SK-N-SH (cell line): Measurements from ENCODE around the gene CA4. TPM values are rescaled to one million over a fixed set of nuclear protein-coding genes. Genes with fewer than 3 reads are reported as not detected.

Experiments used
- CTCF ChIA-PET: fragments of 300-600, 350-600 bp; formaldehyde crosslinking; extraction: SDS; loops from one replicate; lab custom pipeline; 2021; lab: Yijun Ruan, JAX
- POLR2A ChIA-PET: fragments of 350-600 bp; sonication (Branson Sonifier 250); formaldehyde crosslinking; extraction: SDS; loops from one replicate; lab custom pipeline; 2020; ENCODE audit warnings: antibody characterized with exemption, inconsistent platforms; lab: Yijun Ruan, JAX
- DNase-seq: peaks from one replicate; pipeline ENCODE4 v3.0.0; 2012
- H2AFZ ChIP-seq: fragments of 200-600 bp; sonication (generic); 2 replicates; pipeline ENCODE4 v1.8.1; 2016; ENCODE audit warnings: antibody characterized with exemption, mild to moderate bottlenecking, low read depth
- H3F3A ChIP-seq: fragments of 200-600 bp; sonication (generic); replicated peaks from 2 replicates; pipeline ENCODE3; 2016; ENCODE audit warnings: antibody characterized with exemption, mild to moderate bottlenecking; ENCODE audit not compliant: insufficient read depth
- H3K27ac ChIP-seq, 2 experiments: fragments of 200-500 bp in 1 of 2; fragments of 200-600 bp in 1 of 2; sonication (Bioruptor generic) in 1 of 2; sonication (generic), shearing (Covaris generic) in 1 of 2; 2 replicates each; pipeline versions ENCODE4 v1.5.1 to v1.6.1; 2014 to 2016; ENCODE audit warnings: low read depth in 2 of 2, inconsistent platforms in 1 of 2, low read length in 1 of 2, mild to moderate bottlenecking in 1 of 2, mixed read lengths in 1 of 2
- H3K27me3 ChIP-seq: fragments of 200-600 bp; sonication (generic), shearing (Covaris generic); 2 replicates; pipeline ENCODE4 v1.6.1; 2016; ENCODE audit warnings: mixed run types; ENCODE audit not compliant: insufficient read depth
- H3K36me3 ChIP-seq, 2 experiments: fragments of 200-500 bp in 1 of 2; fragments of 200-600 bp in 1 of 2; sonication (Bioruptor generic) in 1 of 2; sonication (generic) in 1 of 2; replicated peaks in 1 of 2; 2 replicates each; pipeline versions ENCODE3 to v1.5.1; 2014 to 2016; ENCODE audit warnings: low read length in 1 of 2, mild to moderate bottlenecking in 1 of 2; ENCODE audit not compliant: insufficient read depth in 2 of 2, control insufficient read depth in 1 of 2
- H3K4me1 ChIP-seq, 2 experiments: fragments of 200-500 bp in 1 of 2; fragments of 200-600 bp in 1 of 2; sonication (Bioruptor generic) in 1 of 2; sonication (generic), shearing (Covaris generic) in 1 of 2; 2 replicates each; pipeline versions ENCODE4 v1.5.1 to v1.6.1; 2014 to 2016; ENCODE audit warnings: low read depth in 1 of 2, low read length in 1 of 2, mixed run types in 1 of 2; ENCODE audit not compliant: insufficient read depth in 2 of 2, control insufficient read depth in 1 of 2
- H3K4me2 ChIP-seq: fragments of 200-600 bp; sonication (generic), shearing (Covaris generic); 2 replicates; pipeline ENCODE4 v1.6.1; 2017; ENCODE audit warnings: mixed run types
- H3K4me3 ChIP-seq, 2 experiments: fragments of 200-500 bp in 1 of 2; fragments of 200-600 bp in 1 of 2; sonication (Bioruptor generic) in 1 of 2; sonication (generic), shearing (Covaris generic) in 1 of 2; 2 replicates each; pipeline versions ENCODE4 v1.5.1 to v1.8.1; 2014 to 2016; ENCODE audit warnings: low read depth in 2 of 2, inconsistent platforms in 1 of 2, low read length in 1 of 2, mild to moderate bottlenecking in 1 of 2, mixed read lengths in 1 of 2, moderate library complexity in 1 of 2
- H3K79me2 ChIP-seq: fragments of 200-600 bp; sonication (generic); 2 replicates; pipeline ENCODE4 v1.8.1; 2017; ENCODE audit warnings: mild to moderate bottlenecking; ENCODE audit not compliant: insufficient read depth
- H3K9ac ChIP-seq: fragments of 200-600 bp; sonication (generic); 2 replicates; pipeline ENCODE4 v1.6.1; 2017; ENCODE audit warnings: mixed run types
- H3K9me2 ChIP-seq: fragments of 200-600 bp; sonication (generic); 2 replicates; pipeline ENCODE4 v1.6.1; 2017; ENCODE audit warnings: mixed run types
- H3K9me3 ChIP-seq: fragments of 200-600 bp; sonication (generic); 2 replicates; pipeline ENCODE4 v1.6.1; 2017; ENCODE audit warnings: mixed run types, mild to moderate bottlenecking, moderate library complexity
- H4K20me1 ChIP-seq: fragments of 200-600 bp; sonication (generic); 2 replicates; pipeline ENCODE4 v1.6.1; 2017; ENCODE audit warnings: mild to moderate bottlenecking, mixed run types; ENCODE audit not compliant: insufficient read depth
- CHD2 ChIP-seq: fragments of 150-350 bp; IDR thresholded peaks from 2 replicates; pipeline ENCODE4 v1.6.1; 2018; ENCODE audit warnings: low read length; ENCODE audit not compliant: partially characterized antibody
- ELF1 ChIP-seq: IDR thresholded peaks from 2 replicates; pipeline ENCODE4 v1.4.0; 2012
- EZH2phosphoT487 ChIP-seq: fragments of 200-600 bp; sonication (generic); IDR thresholded peaks from 2 replicates; pipeline ENCODE4 v1.6.1; 2017; ENCODE audit warnings: low read depth, mixed run types, mild to moderate bottlenecking, antibody characterized with exemption, moderate library complexity, borderline replicate concordance
- GATA2 ChIP-seq: sonication (generic); formaldehyde crosslinking; IDR thresholded peaks from 2 replicates; pipeline ENCODE4 v1.5.0; 2020; ENCODE audit warnings: mild to moderate bottlenecking, missing genetic modification reagents
- MAX ChIP-seq: IDR thresholded peaks from 2 replicates; pipeline ENCODE4 v1.4.0; 2012; ENCODE audit warnings: low read depth
- MEF2A ChIP-seq: IDR thresholded peaks from 2 replicates; pipeline ENCODE4 v1.4.0; 2012; ENCODE audit warnings: low read depth, borderline replicate concordance
- MXI1 ChIP-seq: IDR thresholded peaks from 2 replicates; pipeline ENCODE4 v1.6.1; 2012; ENCODE audit warnings: mild to moderate bottlenecking, low read depth, low read length, improper control_type of control experiment
- NFIC ChIP-seq: IDR thresholded peaks from 2 replicates; pipeline ENCODE4 v1.4.0; 2012; ENCODE audit warnings: borderline replicate concordance
- RAD21 ChIP-seq: IDR thresholded peaks from 2 replicates; pipeline ENCODE4 v1.6.1; 2012; ENCODE audit warnings: mild to moderate bottlenecking, low read length
- RXRA ChIP-seq: IDR thresholded peaks from 2 replicates; pipeline ENCODE4 v1.4.0; 2012; ENCODE audit warnings: low read depth, mild to moderate bottlenecking, borderline replicate concordance
- SIN3A ChIP-seq: IDR thresholded peaks from 2 replicates; pipeline ENCODE4 v1.6.1; 2012; ENCODE audit warnings: low read depth, mild to moderate bottlenecking, low read length, moderate library complexity, borderline replicate concordance
- TAF1 ChIP-seq: IDR thresholded peaks from 2 replicates; pipeline ENCODE4 v1.6.1; 2012; ENCODE audit warnings: low read depth, mild to moderate bottlenecking, low read length, moderate library complexity, borderline replicate concordance
- TCF12 ChIP-seq: IDR thresholded peaks from 2 replicates; pipeline ENCODE4 v1.4.0; 2012
- ZBTB33 ChIP-seq: IDR thresholded peaks from 2 replicates; pipeline ENCODE4 v1.4.0; 2012; ENCODE audit warnings: low read depth, borderline replicate concordance
- WGBS: methylation state at CpG from one replicate; pipeline ENCODE4 v1.1.6; 2017; ENCODE audit warnings: low lambda C conversion rate; 5-methylcytosine and 5-hydroxymethylcytosine counted together
- polyA plus RNA-seq, 3 experiments: library from polyadenylated mRNA; depleted of rRNA; stranded (reverse); fragments of >200 nt; gene quantifications; 2 replicates each; pipeline ENCODE4 v1.2.3, GENCODE V29; 2012
- TF ChIP-seq, protein P1 (sequence below): IDR thresholded peaks from 2 replicates; pipeline ENCODE4 v1.4.0; 2012; ENCODE audit warnings: low read depth, borderline replicate concordance
- TF ChIP-seq, protein P2 (sequence below): fragments of 200-600 bp; sonication (generic); IDR thresholded peaks from 2 replicates; pipeline ENCODE4 v1.6.1; 2017; ENCODE audit warnings: antibody characterized with exemption, mild to moderate bottlenecking, moderate library complexity
- TF ChIP-seq, protein P3 (sequence below): IDR thresholded peaks from 2 replicates; pipeline ENCODE4; 2012

The CA4 gene
- polyA plus RNA-seq, 1 of the 3 experiments (the other 2 are of a cell fraction): 0.21 TPM

DNA sequence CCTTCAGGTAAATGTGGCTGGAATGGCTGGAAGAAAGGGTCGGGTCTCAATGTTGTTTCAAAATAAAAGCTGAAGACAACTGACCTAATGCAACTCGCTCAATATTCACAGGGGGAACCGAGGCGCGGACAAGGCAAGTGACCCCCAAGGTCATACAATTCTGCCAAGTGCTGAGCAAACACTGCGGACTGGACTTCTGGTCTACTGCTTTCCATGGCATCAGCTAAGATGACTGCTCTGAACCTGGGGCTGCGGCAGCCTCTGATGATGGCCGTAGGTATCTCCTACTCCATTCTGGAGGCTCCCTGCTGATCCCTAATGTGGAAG, 21.9 kb downstream of the CA4 start:
- peaks cover 8% of the 10 kb centered on the region for H3F3A ChIP-seq
- no peak for DNase-seq
- 88% methylated on average over 8 of the region's 8 CpGs for WGBS
- POLR2A ChIA-PET: no interaction called here
- peaks cover 3 to 7% of the 10 kb centered on the region in 2 experiments; a peak in 2 of 4 replicates for H3K4me1 ChIP-seq
- no peak overlapping the region for H3K4me3 ChIP-seq
- H3K9me2 ChIP-seq: no peaks in the 10 kb centered on the region
- H3K9me3 ChIP-seq: no peaks in the 10 kb centered on the region
- no peak overlapping the region for H3K27ac ChIP-seq
- no peaks in the 10 kb centered on the region for H3K27me3 ChIP-seq
- H3K36me3 ChIP-seq: peaks cover 1% of the 10 kb centered on the region in 2 experiments
- H4K20me1 ChIP-seq: no peaks in the 10 kb centered on the region
- H3K4me2 ChIP-seq: no peak overlapping the region
- H2AFZ ChIP-seq: no peak overlapping the region
- no peaks in the 10 kb centered on the region for H3K79me2 ChIP-seq
- no peak for TF ChIP-seq TCF12
- TF ChIP-seq ELF1: no peak
- TF ChIP-seq MAX: no peak
- TF ChIP-seq, protein P1, sequence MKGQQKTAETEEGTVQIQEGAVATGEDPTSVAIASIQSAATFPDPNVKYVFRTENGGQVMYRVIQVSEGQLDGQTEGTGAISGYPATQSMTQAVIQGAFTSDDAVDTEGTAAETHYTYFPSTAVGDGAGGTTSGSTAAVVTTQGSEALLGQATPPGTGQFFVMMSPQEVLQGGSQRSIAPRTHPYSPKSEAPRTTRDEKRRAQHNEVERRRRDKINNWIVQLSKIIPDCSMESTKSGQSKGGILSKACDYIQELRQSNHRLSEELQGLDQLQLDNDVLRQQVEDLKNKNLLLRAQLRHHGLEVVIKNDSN: no peak
- TF ChIP-seq NFIC: no peak
- TF ChIP-seq RXRA: no peak
- TF ChIP-seq, protein P2, sequence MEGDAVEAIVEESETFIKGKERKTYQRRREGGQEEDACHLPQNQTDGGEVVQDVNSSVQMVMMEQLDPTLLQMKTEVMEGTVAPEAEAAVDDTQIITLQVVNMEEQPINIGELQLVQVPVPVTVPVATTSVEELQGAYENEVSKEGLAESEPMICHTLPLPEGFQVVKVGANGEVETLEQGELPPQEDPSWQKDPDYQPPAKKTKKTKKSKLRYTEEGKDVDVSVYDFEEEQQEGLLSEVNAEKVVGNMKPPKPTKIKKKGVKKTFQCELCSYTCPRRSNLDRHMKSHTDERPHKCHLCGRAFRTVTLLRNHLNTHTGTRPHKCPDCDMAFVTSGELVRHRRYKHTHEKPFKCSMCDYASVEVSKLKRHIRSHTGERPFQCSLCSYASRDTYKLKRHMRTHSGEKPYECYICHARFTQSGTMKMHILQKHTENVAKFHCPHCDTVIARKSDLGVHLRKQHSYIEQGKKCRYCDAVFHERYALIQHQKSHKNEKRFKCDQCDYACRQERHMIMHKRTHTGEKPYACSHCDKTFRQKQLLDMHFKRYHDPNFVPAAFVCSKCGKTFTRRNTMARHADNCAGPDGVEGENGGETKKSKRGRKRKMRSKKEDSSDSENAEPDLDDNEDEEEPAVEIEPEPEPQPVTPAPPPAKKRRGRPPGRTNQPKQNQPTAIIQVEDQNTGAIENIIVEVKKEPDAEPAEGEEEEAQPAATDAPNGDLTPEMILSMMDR: no peak
- no peak for TF ChIP-seq ZBTB33
- no peak overlapping the region for H3K9ac ChIP-seq
- CTCF ChIA-PET: interaction anchor here (1.0 to 3.3 kb wide), 8 partner anchors 9 to 265 kb away, joined by 3 to 19 read pairs (median 3); partner anchors contain the start of gene CA4

DNA sequence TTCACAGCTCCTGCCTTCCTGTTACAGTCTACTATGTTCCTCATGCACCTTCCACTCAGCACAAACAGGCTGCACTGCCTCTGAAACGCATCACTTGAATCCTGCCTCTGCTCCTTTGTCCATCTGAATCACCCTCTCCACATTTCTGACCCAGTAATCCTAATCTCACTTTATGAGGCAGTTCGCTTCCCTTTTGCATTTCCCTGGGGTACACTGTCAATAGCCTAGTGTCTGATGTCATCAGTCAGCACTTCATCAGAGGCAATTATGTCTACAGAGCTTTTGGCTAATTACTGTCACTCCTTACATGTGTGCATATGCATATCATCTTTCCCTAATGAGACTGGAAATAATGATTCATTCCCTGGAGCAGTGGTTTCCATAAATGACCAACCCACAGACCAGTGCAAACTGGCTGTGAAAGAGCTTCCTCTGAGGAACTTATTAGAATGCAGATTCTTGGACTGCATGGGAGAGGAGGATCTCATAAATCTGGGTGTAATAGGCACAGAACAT, 23.6 kb downstream of the CA4 start:
- Histone ChIP-seq H3K9me3 (no peaks in the 10 kb centered on the region), H3K27me3 (no peaks in the 10 kb centered on the region), H3K9ac (no peak overlapping the region), H3K9me2 (no peaks in the 10 kb centered on the region), H3K4me2 (no peak overlapping the region), H3K36me3 (peaks cover 7 to 12% of the 10 kb centered on the region in 2 experiments), H3F3A (peaks cover 8% of the 10 kb centered on the region), H3K4me1 (peaks cover 3 to 7% of the 10 kb centered on the region in 2 experiments; a peak in 2 of 4 replicates), H4K20me1 (no peaks in the 10 kb centered on the region), H3K4me3 (no peak overlapping the region), H3K27ac (no peak overlapping the region; a peak in 1 of 4 replicates), H2AFZ (no peak overlapping the region), H3K79me2 (no peaks in the 10 kb centered on the region)
- no peak for DNase-seq
- WGBS: 79% methylated on average over 2 of the region's 2 CpGs
- ChIA-PET POLR2A (no interaction called here), CTCF (interaction anchor here (1.4 kb wide), 2 partner anchors 14 to 32 kb away, joined by 3 to 5 read pairs; no protein-coding TSS in a partner anchor)
- TF ChIP-seq NFIC (no peak), EZH2phosphoT487 (no peak), SIN3A (peak; percentile 31; the same call in 1 of the 2 replicates), TAF1 (no peak), CHD2 (no peak), RAD21 (no peak), MEF2A (no peak), ELF1 (no peak), MXI1 (no peak), ZBTB33 (no peak), GATA2 (no peak)
- TF ChIP-seq, protein P1: no peak
- TF ChIP-seq, protein P3, sequence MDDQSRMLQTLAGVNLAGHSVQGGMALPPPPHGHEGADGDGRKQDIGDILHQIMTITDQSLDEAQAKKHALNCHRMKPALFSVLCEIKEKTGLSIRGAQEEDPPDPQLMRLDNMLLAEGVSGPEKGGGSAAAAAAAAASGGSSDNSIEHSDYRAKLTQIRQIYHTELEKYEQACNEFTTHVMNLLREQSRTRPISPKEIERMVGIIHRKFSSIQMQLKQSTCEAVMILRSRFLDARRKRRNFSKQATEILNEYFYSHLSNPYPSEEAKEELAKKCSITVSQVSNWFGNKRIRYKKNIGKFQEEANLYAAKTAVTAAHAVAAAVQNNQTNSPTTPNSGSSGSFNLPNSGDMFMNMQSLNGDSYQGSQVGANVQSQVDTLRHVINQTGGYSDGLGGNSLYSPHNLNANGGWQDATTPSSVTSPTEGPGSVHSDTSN: peak; percentile 35; the same call in 1 of the 2 replicates
